ENCODE data around the gene IDI2.

DNA sequence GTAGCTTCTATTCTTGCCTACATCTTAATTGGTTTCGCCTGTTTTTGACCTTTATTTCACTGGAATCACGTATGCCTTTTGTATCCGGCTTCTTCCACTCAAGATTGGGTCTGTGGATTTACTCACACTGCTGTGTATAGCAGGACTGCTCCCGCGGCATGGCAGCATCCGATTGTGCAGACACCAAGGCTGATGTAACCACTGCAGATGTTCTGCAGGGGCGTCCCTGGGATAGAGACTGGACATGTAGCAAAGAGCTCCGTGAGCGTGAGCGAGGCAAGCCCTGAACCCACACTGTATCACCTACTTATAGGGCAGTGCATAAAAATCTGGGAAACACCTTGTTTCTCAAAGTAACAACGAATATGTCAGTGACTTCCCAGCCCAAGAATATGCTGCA, 11.4 kb upstream of the IDI2 start:
- TF ChIP-seq POLR2A (IDR thresholded peaks at IDR 0.05): no peak
- no peak for TF ChIP-seq CTCF (IDR thresholded peaks at IDR 0.05)

All from thyroid gland (tissue), 4 donors.